ENCODE results near the gene CHD9. TPM values are rescaled to one million over a fixed set of nuclear protein-coding genes. Genes with fewer than 3 reads are reported as not detected.

CHD9 gene
- total RNA-seq, 1 donor from 2014 or later = 77.4 TPM

DNA sequence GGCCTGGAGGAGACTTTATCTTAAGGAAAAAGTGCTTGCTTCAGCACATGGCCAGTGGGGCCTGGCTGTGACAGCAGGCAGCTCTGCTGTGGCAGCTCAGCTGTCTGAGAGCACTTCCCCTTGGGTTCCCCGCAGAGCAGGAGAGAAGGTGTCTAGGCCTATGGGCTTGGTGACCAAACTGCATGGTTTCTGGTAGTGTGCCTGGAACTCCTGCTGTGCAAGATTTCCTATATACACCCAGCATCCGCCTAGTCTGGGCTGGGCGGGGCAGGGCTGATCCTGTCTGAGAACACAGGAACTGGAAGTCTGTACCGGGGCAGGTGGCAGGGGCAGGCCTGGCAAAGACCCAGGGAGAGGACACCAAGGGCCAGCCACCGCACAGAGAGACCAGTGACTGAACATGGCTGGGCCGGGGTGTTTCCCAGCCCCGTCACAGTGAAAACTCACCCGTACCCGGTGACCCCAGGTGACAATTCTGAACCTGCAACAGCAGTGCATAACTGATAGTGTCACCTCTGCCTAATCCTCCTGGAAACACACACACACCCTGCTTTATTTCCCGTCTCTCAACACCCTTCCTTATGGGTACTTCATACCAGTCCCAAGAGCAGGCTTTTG, 39.3 kb downstream of the CHD9 start:
- Mint-ChIP-seq H3K36me3 (ENCODE audit: low read depth, unreplicated experiment) (peaks cover 6% of the 10 kb centered on the region), H3K27ac (ENCODE audit: unreplicated experiment) (no peak overlapping the region), H3K27me3 (ENCODE audit: low read depth, unreplicated experiment) (no peaks in the 10 kb centered on the region), H3K4me1 (ENCODE audit: low read depth, unreplicated experiment) (peaks cover 41% of the 10 kb centered on the region), H3K9me3 (ENCODE audit: unreplicated experiment) (no peaks in the 10 kb centered on the region), H3K4me3 (ENCODE audit: unreplicated experiment) (no peak overlapping the region)
- Histone ChIP-seq H3K27me3 (ENCODE audit: insufficient read depth, low read length) (no peaks in the 10 kb centered on the region), H2AFZ (ENCODE audit: low read depth, low read length) (no peak overlapping the region), H3K9ac (ENCODE audit: low read length) (no peak overlapping the region), H3K4me2 (ENCODE audit: low read length) (no peak overlapping the region), H3K4me3 (ENCODE audit: insufficient read depth, low read depth, low read length) (no peak overlapping the region), H3K4me1 (ENCODE audit: insufficient read depth, low read length) (peaks cover 47% of the 10 kb centered on the region), H3K79me2 (ENCODE audit: insufficient read depth, low read length) (peaks cover 35% of the 10 kb centered on the region), H3K9me3 (ENCODE audit: insufficient read depth, low read depth, low read length) (no peaks in the 10 kb centered on the region), H3K36me3 (ENCODE audit: insufficient read depth, low read length) (no peaks in the 10 kb centered on the region), H4K20me1 (ENCODE audit: insufficient read depth, low read length) (no peaks in the 10 kb centered on the region), H3K27ac (ENCODE audit: low read depth, low read length) (no peak overlapping the region)
- no peak for DNase-seq (ENCODE audit: low read depth)
- no peak for FAIRE-seq
- no peak for TF ChIP-seq EZH2 (IDR thresholded peaks at IDR 0.05; ENCODE audit: insufficient read depth, low read length)
- TF ChIP-seq, protein P1, sequence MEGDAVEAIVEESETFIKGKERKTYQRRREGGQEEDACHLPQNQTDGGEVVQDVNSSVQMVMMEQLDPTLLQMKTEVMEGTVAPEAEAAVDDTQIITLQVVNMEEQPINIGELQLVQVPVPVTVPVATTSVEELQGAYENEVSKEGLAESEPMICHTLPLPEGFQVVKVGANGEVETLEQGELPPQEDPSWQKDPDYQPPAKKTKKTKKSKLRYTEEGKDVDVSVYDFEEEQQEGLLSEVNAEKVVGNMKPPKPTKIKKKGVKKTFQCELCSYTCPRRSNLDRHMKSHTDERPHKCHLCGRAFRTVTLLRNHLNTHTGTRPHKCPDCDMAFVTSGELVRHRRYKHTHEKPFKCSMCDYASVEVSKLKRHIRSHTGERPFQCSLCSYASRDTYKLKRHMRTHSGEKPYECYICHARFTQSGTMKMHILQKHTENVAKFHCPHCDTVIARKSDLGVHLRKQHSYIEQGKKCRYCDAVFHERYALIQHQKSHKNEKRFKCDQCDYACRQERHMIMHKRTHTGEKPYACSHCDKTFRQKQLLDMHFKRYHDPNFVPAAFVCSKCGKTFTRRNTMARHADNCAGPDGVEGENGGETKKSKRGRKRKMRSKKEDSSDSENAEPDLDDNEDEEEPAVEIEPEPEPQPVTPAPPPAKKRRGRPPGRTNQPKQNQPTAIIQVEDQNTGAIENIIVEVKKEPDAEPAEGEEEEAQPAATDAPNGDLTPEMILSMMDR (IDR thresholded peaks at IDR 0.05; ENCODE audit: insufficient read depth, low read depth, low read length) = no peak

DNA sequence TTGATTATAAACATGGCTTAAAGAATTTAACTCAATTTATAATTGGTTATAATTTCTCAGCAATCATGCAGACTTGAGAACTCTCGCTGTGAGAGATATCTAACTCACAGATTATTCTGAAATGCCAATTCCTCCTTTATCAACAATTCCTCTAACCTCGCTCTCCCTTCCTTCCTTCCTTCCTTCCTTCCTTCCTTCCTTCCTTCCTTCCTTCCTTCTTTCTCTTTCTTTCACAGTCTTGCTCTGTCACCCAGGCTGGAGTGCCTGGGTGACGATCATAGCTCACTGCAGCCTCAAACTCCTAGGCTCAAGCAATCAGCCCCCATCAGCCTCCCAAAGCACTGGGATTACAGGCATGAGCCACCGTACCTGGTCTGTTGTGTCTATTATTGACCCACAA, 42.4 kb downstream of the CHD9 start:
- Histone ChIP-seq H3K9ac (ENCODE audit: low read length) (no peak overlapping the region), H3K9me3 (ENCODE audit: insufficient read depth, low read depth, low read length) (no peaks in the 10 kb centered on the region), H3K4me3 (ENCODE audit: insufficient read depth, low read depth, low read length) (no peak overlapping the region), H3K4me2 (ENCODE audit: low read length) (no peak overlapping the region), H2AFZ (ENCODE audit: low read depth, low read length) (no peak overlapping the region), H4K20me1 (ENCODE audit: insufficient read depth, low read length) (no peaks in the 10 kb centered on the region), H3K79me2 (ENCODE audit: insufficient read depth, low read length) (peaks cover 38% of the 10 kb centered on the region), H3K27me3 (ENCODE audit: insufficient read depth, low read length) (no peaks in the 10 kb centered on the region), H3K4me1 (ENCODE audit: insufficient read depth, low read length) (peaks cover 34% of the 10 kb centered on the region), H3K27ac (ENCODE audit: low read depth, low read length) (no peak overlapping the region), H3K36me3 (ENCODE audit: insufficient read depth, low read length) (no peaks in the 10 kb centered on the region)
- no peak overlapping the region for H3K4me3 Mint-ChIP-seq (ENCODE audit: unreplicated experiment)
- H3K4me1 Mint-ChIP-seq (ENCODE audit: low read depth, unreplicated experiment) = peaks cover 31% of the 10 kb centered on the region
- FAIRE-seq = no peak
- TF ChIP-seq, protein P1 (IDR thresholded peaks at IDR 0.05; ENCODE audit: insufficient read depth, low read depth, low read length) = no peak
- no peak for TF ChIP-seq EZH2 (IDR thresholded peaks at IDR 0.05; ENCODE audit: insufficient read depth, low read length)
- no peak for DNase-seq (ENCODE audit: low read depth)
- no peak overlapping the region for H3K27ac Mint-ChIP-seq (ENCODE audit: unreplicated experiment)
- H3K36me3 Mint-ChIP-seq (ENCODE audit: low read depth, unreplicated experiment) = peaks cover 3% of the 10 kb centered on the region
- no peaks in the 10 kb centered on the region for H3K27me3 Mint-ChIP-seq (ENCODE audit: low read depth, unreplicated experiment)
- H3K9me3 Mint-ChIP-seq (ENCODE audit: unreplicated experiment) = no peaks in the 10 kb centered on the region

Measured in astrocyte (in vitro differentiated cells and primary cell).